Measurements from ENCODE around the gene TEC.
"Not testable (repeated sequence)": the region's sequence is repeated elsewhere in the genome, so short reads cannot be mapped to it uniquely, and the experiment has no call there.

The TEC gene

DNA sequence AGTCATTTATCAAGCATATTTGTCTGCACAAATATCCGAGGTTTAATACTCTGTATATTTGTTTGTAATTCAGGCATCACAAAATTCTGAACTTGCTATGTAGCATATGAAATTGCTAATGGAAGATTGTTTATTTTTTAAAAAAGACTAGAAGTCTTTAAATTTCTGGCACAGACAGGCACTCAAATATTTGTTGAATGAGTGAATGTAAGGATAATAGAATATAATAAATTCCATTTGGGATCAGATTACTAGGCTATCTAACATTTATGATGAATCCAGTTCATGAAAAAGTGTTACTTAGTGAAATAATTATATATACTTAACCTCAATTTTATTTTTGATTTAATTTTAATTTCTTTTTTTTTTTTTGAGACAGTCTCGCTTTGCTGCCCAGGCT is 30.4 kb upstream of the TEC start:
- no peak for TF ChIP-seq CTCF (IDR thresholded peaks at IDR 0.05; ENCODE audit: low read depth, low read length)
- DNase-seq (ENCODE audit: extremely low read depth, low read depth) = no peak

DNA sequence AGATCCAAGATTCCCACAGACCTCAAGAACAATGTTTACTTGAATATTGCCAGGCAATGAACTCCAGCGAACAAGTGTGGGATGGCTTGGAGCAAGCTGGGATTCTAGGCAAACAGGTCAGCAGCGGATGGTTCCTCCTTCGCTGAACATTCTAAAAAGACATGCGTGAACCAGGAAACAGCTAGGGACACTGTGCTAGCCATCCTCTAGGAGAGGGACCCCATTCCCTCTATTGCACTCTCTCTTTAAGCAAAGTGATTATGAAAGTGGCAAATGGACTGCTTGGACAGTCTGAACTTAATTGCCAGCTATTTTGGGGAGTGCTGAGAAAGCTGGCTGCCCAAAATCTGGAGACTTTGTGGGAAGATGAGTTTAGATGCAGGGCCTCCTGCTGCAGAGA is 29.9 kb upstream of the TEC start:
- no peak for TF ChIP-seq CTCF (IDR thresholded peaks at IDR 0.05; ENCODE audit: low read depth, low read length)
- no peak for DNase-seq (ENCODE audit: extremely low read depth, low read depth)

DNA sequence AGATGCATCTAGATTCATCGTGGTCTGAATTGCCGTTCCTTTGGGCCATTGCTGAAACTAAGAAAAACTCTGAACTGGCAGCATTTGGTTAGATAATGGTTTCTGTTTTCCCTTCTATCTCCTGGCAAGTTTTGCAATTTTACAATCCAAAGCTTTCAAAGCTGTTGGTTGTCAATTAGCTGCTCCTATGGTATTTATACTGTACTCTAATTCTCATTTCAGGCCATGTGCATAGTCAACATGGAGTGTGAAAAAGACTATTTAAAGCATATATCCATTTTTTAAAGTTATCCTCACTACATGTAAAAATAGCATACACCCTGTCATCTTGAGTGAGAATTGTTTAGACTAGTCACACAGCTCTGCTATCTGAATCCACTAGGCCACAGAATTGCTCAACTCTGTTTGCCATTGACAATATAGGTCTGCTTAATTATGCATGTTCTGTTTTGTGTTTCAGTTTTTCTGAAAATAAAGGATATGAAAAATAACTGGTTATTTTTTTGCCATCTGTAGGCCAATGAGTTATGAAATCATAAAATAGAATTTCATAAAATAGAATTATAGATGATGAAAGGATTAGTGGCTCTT is 27.7 kb upstream of the TEC start:
- no peak for TF ChIP-seq CTCF (IDR thresholded peaks at IDR 0.05; ENCODE audit: low read depth, low read length)
- DNase-seq (ENCODE audit: extremely low read depth, low read depth) = no peak

- TF ChIP-seq CTCF (IDR thresholded peaks at IDR 0.05; ENCODE audit: low read depth, low read length) = no peak
- no peak for DNase-seq (ENCODE audit: extremely low read depth, low read depth)
Observed at GRCh38 chr4:48296365-48296764, 26.7 kb upstream of the TEC start.

DNA sequence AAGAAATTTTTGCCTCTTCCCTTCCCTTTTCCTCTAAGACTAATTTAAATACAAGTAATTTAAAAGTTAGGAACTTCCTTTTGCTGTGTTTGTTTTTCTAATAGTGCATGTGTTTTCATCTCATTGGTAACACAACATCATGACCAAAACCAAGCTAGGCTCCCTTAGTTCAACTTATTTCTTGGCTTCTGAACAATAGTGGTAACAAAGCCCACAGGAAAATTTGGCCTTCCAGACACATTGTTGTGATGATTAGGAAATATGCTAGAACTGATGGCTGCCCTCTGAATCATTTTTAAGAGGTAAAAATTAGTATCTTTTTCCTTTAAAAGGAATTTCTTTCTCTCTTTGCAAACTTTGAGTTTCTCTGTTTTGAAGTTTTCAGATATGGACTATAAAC is 25.5 kb upstream of the TEC start:
- TF ChIP-seq CTCF (IDR thresholded peaks at IDR 0.05; ENCODE audit: low read depth, low read length) = no peak
- no peak for DNase-seq (ENCODE audit: extremely low read depth, low read depth)

DNA sequence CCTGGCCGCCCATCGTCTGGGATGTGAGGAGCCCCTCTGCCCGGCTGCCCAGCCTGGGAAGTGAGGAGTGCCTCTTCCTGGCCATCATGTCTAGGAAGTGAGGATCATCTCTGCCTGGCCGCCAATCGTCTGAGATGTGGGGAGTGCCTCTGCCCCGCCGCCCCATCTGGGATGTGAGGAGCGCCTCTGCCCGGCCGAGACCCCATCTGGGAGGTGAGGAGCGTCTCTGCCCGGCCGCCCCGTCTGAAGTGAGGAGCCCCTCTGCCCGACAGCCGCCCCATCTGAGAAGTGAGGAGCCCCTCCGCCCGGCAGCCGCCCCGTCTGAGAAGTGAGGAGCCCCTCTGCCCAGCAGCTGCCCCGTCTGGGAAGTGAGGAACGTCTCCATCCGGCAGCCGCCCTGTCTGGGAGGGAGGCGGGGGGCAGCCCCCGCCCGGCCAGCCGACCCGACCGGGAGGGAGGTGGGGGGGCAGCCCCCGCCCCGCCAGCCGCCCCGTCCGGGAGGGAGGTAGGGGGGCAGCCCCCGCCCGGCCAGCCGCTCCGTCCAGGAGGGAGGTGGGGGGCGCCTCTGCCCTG is 22.7 kb upstream of the TEC start:
- not testable (repeated sequence) for DNase-seq (ENCODE audit: extremely low read depth, low read depth)

- TF ChIP-seq CTCF (IDR thresholded peaks at IDR 0.05; ENCODE audit: low read depth, low read length) = peak; percentile 51
- DNase-seq (ENCODE audit: extremely low read depth, low read depth) = no peak
Observed at GRCh38 chr4:48290146-48290772, 20.6 kb upstream of the TEC start.

DNA sequence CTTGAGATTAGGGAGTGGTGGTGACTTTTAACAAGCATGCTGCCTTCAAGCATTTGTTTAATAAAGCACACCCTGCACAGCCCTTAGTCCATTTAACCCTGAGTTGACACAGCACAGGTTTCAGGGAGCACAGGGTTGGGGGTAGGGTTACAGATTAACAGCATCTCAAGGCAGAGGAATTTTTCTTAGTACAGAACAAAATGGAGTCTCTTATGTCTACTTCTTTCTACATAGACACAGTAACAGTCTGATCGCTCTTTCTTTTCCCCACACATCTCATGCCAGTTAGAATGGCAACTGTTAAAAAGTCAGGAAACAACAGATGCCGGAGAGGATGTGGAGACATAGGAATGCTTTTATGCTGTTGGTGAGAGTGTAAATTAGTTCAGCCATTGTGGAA is 16.4 kb upstream of the TEC start:
- DNase-seq (ENCODE audit: extremely low read depth, low read depth) = not testable (repeated sequence)

DNA sequence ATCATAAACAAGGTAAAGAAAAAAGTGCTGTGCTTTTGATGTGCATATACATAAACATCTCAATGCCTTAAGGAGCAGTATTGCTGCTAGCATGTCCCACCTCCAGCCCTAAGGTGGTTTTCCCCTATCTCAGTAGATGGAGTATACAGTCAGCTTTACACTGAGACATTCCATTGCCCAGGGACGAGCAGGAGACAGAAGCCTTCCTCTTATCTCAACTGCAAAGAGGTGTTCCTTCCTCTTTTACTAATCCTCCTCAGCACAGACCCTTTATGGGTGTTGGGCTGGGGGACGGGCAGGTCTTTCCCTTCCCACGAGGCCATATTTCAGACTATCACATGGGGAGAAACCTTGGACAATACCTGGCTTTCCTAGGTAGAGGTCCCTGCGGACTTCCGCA is 16.0 kb upstream of the TEC start:
- not testable (repeated sequence) for DNase-seq (ENCODE audit: extremely low read depth, low read depth)

All from AG09319 (cell line).